ELR (cell line): ENCODE results near the gene IDS.
"Not testable (repeated sequence)": the region's sequence is repeated elsewhere in the genome, so short reads cannot be mapped to it uniquely, and the experiment has no call there.

ENCODE experiments used
- DNase-seq: peaks from one replicate; pipeline ENCODE4 v3.0.0-alpha.2; 2015; ENCODE audit warnings: low read depth

The IDS gene

GRCh38 chrX:149497626-149498025 is 7.5 kb downstream of the IDS start:
- DNase-seq = peak; percentile 82

DNA sequence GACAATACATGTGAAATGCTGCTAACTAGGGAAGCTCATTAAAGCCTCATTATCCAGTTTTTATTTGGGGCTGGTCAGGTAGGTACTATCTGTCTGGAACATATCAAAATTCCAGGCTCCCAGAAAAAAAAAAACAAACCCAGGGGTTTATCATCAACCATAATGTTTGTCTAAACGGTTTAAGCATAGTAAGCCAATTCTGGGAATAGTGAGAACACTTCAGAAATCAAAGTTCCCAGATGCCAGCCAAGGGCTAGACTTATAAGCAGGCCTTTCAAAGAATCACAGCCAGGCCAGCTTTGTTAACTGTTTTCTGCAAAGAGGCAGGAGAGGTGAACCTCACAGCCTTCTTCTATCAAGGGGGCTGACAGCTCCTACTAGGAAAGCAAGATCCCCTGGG is 8.1 kb downstream of the IDS start:
- no peak for DNase-seq

GRCh38 chrX:149495573-149496071 is 9.5 kb downstream of the IDS start:
- DNase-seq = peak; percentile 87

DNA sequence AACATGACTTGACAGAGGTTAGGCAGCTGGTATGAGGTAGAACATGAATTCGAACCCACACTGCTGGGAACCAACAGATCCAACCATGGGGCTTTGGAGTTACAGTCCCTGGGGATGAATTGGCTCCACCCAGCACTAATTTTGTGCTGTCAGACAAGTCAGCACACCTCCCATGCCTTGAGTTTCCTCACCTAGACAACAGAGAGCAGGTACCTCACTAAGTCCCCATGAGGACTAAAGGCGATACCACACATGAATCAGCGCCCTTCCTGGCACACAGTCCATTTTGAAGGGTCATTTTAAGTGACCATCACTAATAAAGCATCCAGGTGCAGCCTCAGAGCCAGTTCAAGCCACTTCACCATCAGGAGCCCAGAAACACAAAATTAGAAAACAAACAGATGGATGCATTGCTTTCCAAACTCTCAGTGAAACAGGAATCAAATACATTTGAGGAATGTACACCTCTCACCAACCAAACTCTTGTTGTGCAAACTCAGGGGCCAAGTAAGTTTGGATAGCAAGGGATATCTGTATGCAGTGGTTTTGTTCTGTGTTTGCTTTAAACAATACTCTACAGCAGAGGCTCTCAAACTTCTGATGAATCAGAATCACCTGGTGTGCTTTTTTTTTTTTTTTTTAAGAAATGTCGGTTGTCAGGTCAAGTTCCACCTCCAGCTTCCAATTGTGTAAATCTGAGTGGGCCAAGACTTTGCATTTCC is 10.1 kb downstream of the IDS start:
- no peak for DNase-seq

GRCh38 chrX:149493567-149494562 is 11.2 kb downstream of the IDS start:
- DNase-seq = peak; percentile 52

DNA sequence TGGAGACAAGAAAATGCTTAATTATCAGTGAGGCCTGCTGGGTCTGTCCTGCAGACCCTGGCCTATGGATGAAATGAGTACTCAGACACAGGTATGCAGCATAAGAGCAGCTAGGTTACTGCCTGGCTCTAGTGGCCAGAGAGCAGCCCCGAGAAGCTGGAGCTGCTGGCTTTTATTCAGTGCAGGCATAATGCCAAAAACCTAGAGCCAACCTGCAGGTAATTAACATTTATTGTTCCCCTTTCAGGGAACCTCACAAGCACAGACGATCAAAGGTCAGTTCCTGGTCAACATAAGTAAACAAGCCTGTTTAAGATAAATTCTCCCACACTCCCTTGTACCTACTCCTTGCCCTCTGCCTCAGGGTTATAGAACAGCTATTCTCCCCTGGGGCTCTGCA is 13.3 kb downstream of the IDS start:
- no peak for DNase-seq

DNA sequence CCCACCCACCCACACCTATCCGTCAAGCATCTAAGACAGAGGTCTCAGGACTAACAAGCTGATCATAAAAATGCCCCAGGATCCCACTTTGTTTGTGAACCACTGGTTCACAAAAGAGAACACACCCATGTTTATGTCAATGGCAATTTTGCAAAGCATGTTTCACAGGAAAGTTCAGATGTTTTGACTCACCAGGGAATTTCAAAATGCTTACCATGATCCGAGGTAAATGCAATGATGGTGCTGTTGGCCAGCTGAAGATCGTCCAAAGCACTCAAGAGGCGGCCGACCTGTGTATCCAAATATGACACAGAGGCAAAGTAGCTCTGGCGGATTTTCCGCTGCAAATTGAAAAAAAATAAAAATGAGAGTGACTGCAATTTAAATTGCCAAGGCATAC is 15.0 kb downstream of the IDS start:
- no peak for DNase-seq

DNA sequence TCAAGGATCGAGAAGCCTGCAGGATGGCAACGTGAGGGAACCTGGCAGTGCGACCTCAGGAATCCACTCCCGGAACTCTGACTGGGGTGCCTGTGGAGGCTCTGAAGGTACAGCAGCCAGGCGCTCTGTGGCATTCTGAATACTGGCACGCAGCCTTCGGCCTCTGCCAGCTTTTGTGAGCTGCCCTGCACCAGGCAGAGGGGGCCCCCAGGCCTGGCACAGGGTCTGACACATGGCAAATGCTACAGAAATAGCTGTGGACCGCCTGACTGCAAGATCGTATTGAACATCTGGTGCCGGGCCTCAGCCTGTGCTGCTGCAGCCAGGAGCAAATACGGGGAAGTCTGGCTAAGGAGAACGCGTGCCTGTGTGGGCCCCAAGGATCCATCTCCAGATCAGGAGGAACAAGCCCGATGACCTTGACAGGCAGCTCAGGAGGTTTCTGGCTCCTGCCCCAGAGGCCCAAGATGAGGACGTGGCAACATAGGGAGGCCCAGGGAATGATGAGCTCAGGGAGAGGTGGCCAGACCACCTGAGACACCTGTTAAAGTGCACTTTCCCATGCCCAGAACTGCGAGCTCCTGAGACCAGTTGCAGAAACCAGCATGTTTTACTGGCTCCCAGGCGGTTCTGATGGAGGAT is 16.6 kb downstream of the IDS start:
- not testable (repeated sequence) for DNase-seq

GRCh38 chrX:149488008-149488407 is 17.1 kb downstream of the IDS start:
- not testable (repeated sequence) for DNase-seq

- peak; percentile 28 for DNase-seq
Observed at GRCh38 chrX:149487292-149487691, 17.8 kb downstream of the IDS start.

DNA sequence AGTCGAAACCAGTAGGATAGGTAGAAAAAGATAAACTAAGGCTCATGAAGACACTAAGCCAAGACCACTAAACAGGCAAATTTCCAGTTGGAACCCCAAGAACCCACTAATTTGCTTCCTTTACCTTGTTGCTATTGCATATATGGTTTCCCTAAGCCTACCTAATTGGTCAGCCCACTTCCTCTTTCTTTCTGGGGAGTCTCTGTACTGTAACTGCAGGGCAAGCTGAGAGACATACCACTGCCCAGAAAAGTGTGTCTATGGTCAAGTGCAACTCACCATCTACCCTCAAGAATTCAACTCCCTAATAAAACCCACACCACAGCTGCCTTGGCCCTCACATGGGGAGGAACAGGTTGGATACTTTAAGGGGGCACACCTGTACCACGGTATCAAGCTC is 28.6 kb downstream of the IDS start:
- no peak for DNase-seq

DNA sequence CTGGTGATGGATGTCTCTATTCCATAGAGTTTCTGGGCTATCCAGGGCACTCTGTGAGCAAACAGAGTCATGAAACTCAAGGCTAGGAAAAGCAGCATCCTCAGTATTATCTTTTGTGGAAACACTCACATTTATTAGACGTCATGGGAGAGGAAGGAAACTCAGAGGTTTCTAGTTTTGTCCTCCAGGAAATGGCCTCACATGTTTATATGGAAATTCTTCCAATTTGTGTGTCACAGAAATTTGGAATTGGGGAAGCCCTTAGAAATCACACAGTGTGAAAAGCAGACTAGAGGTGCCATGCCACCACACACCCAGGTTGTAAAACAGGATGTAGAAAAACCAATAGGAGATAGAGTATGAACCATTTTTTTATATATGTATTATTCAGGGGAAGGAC is 31.1 kb downstream of the IDS start:
- no peak for DNase-seq

DNA sequence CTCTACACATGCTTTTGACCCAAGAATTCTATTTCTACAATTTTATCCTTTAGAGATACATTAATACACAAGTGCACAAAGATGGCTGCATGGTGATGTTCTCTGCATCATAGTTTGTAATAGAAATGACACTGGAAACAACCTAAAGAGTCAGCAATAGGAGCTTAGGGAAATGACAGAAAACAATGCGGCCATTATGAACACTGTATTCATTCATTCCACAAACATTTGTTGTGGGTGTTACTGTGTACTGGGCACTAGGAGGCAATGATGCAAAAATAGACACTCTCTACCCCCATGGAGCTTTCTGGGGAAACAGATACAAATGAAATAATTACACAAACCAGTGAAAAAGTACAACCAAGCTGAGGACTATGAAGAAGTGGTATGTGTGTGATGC is 32.0 kb downstream of the IDS start:
- no peak for DNase-seq

- no peak for DNase-seq
Observed at GRCh38 chrX:149472625-149473024, 32.5 kb downstream of the IDS start.

DNA sequence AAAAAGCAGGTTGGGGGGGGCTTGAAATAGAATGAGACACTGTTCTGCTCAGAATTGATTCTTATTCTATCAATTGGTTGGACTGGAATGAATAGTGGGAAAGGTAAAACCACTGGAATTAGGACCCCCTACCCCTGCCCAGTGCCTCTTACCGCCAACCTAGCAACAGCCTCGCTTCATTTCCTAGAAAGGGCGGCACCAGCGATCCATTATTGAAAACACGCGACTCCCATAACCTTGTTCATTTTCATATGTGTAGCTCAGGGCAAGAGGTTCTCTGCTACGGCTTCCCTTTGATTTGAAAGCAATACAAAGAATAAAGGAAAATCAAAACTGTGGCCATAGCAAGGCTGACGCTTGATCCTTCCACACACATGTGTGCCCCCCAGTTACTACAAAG is 33.7 kb downstream of the IDS start:
- no peak for DNase-seq

- DNase-seq = peak; percentile 63
Observed at GRCh38 chrX:149470955-149471354, 34.2 kb downstream of the IDS start.

DNA sequence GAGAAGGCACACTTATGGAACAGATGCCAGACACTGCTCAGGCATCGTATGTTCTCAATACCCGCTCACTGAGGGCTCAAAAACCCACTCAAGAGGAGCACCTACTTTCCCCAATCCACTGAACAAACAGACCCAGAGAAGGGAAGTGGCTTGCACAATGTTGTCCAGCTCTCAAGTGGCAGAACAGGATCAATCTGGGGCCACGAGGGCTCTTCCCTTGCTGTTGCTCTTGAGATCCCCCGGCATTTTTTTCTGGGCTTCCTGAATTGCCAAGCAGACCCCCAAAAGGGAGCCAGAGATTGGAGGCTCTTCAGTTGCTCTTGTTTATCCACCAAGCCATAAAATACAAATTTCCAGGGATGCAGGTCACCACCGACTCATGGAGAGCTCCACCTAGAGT is 35.7 kb downstream of the IDS start:
- no peak for DNase-seq

DNA sequence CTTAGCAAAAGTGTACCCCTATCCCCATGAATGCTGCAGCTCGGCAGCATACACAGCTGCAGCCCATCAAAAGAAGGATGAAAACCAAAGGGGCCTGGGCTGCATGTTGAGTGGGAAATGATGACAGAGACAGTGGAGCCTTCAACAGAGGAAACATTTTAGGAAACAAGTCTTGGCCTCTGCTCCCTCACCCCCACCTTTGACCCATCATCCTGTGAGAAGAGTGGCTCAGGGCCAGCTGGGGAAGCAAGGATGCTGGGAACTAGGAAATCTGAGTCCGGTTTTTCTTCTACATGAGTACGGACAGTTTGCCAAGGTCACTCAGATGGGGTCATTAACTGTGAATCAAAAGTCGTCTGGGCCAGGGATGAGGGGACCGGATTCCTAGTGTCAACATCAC is 37.2 kb downstream of the IDS start:
- DNase-seq = no peak

- no peak for DNase-seq
Observed at GRCh38 chrX:149467461-149467860, 37.6 kb downstream of the IDS start.

DNA sequence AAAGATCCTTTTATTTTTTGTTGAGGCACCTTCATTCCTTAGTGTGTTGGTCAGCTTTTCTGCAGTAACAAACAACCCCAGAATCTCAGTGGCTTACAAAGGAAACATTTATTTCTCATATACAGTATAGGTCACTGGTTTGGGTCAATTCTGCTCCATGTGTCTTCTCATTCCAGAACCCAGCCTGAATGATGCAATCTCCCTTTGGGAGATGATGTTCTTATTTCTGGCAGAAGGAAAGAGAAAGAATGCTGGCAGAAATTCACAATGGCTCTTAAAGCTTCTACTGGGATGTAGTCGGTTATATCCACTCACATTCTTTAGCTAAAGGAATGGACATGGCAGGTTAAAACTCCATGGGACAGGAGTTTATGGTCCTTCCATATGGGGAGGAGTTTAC is 42.3 kb downstream of the IDS start:
- DNase-seq = no peak

DNA sequence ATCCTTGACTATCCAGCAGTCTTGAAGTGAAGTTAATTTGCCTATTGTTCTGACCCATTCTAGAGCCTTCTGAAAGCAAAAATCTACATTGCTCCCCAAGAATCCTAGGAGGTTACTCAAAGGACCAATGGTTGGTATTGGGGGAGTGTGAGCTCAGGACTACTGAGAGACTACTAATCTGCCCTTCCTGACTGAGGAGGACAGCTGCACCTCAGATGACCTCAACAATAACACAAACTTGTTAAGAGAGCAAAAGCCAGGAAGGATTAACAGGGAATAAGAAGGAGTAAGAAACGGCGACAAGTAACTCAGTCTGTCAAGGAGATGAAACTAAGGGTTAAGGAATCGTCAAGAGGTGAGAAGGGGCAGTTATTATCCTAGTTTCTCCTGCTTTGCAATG is 43.4 kb downstream of the IDS start:
- DNase-seq = no peak

DNA sequence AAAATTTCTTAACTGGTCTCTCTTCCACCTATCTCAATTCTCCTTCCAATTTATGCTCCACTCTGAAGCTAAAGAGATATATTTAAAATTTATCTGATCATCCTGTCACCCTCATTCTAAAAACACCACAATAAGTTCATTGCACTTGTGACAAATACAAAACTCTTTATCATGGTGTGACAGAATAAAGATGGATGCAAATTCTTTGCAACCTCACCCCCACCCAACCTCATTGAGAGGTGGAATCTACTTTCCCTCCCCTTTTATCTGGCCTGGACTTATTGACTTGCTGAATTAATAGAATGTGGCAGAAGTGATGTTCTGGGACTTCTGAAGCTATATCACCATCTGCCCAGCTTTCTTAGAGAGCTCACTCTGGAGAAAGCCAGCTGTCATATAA is 46.5 kb downstream of the IDS start:
- DNase-seq = no peak
